Measurements from ENCODE around the gene HEBP1. TPM values are rescaled to one million over a fixed set of nuclear protein-coding genes. Genes with fewer than 3 reads are reported as not detected.

The HEBP1 gene
- total RNA-seq, 1 experiment from 2014 or later = 19.3 TPM

DNA sequence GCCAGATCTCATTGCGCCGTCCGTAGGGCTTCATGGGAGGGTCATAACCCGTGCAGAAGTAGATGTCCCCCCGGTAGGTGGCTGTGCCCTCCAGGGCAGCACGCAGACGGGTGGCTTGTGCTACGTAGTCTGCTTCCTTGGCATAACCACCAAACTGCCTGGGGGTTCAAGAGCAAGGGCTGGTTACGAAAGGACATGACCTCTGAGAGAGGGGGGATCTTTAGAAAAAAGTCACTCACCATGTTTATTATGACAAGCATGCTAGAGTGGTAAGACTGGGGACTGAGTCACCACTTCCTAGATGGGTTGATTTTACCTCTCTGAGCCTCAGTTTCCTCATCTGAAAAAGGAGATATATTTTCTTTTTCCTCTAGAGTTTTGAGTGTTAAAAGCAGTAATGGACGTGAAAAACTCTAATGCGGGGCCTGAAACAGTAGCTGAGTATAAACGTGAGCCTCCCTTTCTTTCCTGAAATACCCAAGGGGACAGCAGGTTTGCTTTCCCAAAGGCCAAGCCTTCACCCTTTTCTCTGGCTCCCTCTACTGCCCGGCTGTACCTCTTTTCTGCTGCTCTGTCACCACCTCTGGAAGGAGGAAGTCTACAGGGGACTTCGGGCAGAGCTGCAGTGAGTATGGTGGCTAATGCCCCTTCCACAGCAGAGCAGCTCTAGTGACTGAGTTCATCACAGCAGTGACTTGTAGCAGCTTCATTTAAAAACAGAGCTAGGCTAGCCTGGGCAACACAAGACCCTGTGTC lies 24.6 kb downstream of the HEBP1 start:
- Histone ChIP-seq H3K4me3 (ENCODE audit: low read depth in 2 of 2, low read length in 2 of 2) (no peak overlapping the region), H3K9me3 (ENCODE audit: control insufficient read depth, insufficient read depth, low read depth, low read length) (no peaks in the 10 kb centered on the region), H3K4me1 (ENCODE audit: control insufficient read depth, insufficient read depth, low read length) (no peaks in the 10 kb centered on the region), H3K27ac (ENCODE audit: low read length) (no peak overlapping the region), H3K36me3 (ENCODE audit: control insufficient read depth, insufficient read depth, low read length) (no peaks in the 10 kb centered on the region; the same call in 1 of the 2 replicates), H3K27me3 (ENCODE audit: control insufficient read depth, insufficient read depth, low read length) (no peaks in the 10 kb centered on the region)
- ChIA-PET POLR2A (no interaction called here), CTCF (interaction anchor here (0.6 to 1.0 kb wide), 4 partner anchors 21 to 1327 kb away, joined by 3 to 5 read pairs (median 4); no protein-coding TSS in a partner anchor)
- DNase-seq (ENCODE audit: low read depth, low spot score) (no peak), ATAC-seq (peak; percentile 89)
- in situ Hi-C loops (cut with HindIII; ENCODE audit: low pct_unique_long_range_greater_than_20kb, low sequenced_read_pairs) (no loop called here), intact Hi-C loops (cut with micrococcal nuclease; ENCODE audit: unreplicated experiment) (no loop called here)
- no peak for TF ChIP-seq POLR2AphosphoS5 (IDR thresholded peaks at IDR 0.05; ENCODE audit: low read depth, low read length)
- TF ChIP-seq, protein P1, sequence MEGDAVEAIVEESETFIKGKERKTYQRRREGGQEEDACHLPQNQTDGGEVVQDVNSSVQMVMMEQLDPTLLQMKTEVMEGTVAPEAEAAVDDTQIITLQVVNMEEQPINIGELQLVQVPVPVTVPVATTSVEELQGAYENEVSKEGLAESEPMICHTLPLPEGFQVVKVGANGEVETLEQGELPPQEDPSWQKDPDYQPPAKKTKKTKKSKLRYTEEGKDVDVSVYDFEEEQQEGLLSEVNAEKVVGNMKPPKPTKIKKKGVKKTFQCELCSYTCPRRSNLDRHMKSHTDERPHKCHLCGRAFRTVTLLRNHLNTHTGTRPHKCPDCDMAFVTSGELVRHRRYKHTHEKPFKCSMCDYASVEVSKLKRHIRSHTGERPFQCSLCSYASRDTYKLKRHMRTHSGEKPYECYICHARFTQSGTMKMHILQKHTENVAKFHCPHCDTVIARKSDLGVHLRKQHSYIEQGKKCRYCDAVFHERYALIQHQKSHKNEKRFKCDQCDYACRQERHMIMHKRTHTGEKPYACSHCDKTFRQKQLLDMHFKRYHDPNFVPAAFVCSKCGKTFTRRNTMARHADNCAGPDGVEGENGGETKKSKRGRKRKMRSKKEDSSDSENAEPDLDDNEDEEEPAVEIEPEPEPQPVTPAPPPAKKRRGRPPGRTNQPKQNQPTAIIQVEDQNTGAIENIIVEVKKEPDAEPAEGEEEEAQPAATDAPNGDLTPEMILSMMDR (IDR thresholded peaks at IDR 0.05) = peak; percentile 72
- no TSS peak for BruUV-seq (replicated peaks)

DNA sequence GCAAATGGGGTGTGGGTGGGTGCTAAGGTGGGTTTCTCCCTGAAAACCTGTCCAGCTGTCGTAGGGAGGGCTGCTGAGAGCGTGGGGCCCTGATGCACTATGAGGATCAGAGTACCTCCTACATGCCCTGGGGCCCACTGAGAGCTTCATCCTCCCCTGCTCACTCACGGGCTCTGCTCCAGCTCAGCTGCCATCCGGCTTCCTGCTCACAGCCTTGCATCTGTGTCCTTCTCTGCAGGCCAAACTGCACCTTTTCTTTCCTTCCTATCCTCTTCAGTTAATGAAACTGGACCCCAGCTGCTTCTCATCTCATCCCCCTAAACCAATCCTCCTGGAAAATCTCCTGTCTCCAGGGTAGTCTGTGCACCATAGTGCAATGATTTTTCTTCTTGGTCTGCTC lies 25.9 kb downstream of the HEBP1 start:
- ChIA-PET CTCF (no interaction called here), POLR2A (no interaction called here)
- H3K4me1 ChIP-seq (ENCODE audit: control insufficient read depth, insufficient read depth, low read length) = no peaks in the 10 kb centered on the region
- TF ChIP-seq SIN3A (IDR thresholded peaks at IDR 0.05; ENCODE audit: borderline replicate concordance, insufficient read depth, low read depth, low read length) = no peak
- no peak for TF ChIP-seq POLR2AphosphoS5 (IDR thresholded peaks at IDR 0.05; ENCODE audit: low read depth, low read length)
- TF ChIP-seq, protein P2, sequence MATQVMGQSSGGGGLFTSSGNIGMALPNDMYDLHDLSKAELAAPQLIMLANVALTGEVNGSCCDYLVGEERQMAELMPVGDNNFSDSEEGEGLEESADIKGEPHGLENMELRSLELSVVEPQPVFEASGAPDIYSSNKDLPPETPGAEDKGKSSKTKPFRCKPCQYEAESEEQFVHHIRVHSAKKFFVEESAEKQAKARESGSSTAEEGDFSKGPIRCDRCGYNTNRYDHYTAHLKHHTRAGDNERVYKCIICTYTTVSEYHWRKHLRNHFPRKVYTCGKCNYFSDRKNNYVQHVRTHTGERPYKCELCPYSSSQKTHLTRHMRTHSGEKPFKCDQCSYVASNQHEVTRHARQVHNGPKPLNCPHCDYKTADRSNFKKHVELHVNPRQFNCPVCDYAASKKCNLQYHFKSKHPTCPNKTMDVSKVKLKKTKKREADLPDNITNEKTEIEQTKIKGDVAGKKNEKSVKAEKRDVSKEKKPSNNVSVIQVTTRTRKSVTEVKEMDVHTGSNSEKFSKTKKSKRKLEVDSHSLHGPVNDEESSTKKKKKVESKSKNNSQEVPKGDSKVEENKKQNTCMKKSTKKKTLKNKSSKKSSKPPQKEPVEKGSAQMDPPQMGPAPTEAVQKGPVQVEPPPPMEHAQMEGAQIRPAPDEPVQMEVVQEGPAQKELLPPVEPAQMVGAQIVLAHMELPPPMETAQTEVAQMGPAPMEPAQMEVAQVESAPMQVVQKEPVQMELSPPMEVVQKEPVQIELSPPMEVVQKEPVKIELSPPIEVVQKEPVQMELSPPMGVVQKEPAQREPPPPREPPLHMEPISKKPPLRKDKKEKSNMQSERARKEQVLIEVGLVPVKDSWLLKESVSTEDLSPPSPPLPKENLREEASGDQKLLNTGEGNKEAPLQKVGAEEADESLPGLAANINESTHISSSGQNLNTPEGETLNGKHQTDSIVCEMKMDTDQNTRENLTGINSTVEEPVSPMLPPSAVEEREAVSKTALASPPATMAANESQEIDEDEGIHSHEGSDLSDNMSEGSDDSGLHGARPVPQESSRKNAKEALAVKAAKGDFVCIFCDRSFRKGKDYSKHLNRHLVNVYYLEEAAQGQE (IDR thresholded peaks at IDR 0.05; ENCODE audit: insufficient read depth in 1 of 2, low read depth in 2 of 2, low read length in 1 of 2) = no peak
- TF ChIP-seq, protein P1 (IDR thresholded peaks at IDR 0.05) = no peak
- DNase-seq (ENCODE audit: low read depth, low spot score) (no peak), ATAC-seq (no peak)
- no peaks in the 10 kb centered on the region; the same call in 1 of the 2 replicates for H3K36me3 ChIP-seq (ENCODE audit: control insufficient read depth, insufficient read depth, low read length)
- H3K27ac ChIP-seq (ENCODE audit: low read length) = no peak overlapping the region
- intact Hi-C loops (cut with micrococcal nuclease; ENCODE audit: unreplicated experiment) (no loop called here), in situ Hi-C loops (cut with HindIII; ENCODE audit: low pct_unique_long_range_greater_than_20kb, low sequenced_read_pairs) (no loop called here)
- BruUV-seq (replicated peaks) = no TSS peak
- no peak overlapping the region for H3K4me3 ChIP-seq (ENCODE audit: low read depth in 2 of 2, low read length in 2 of 2)
- no peaks in the 10 kb centered on the region for H3K9me3 ChIP-seq (ENCODE audit: control insufficient read depth, insufficient read depth, low read depth, low read length)
- no peaks in the 10 kb centered on the region for H3K27me3 ChIP-seq (ENCODE audit: control insufficient read depth, insufficient read depth, low read length)
